Sigmoid colon (tissue), 4 donors: Measurements from ENCODE around the gene USP54.

Experiments
- CTCF ChIP-seq, 4 experiments: fragments of 450-650 bp in 3 of 4; fragments of 200-600 bp in 1 of 4; IDR thresholded peaks; one replicate each; pipeline ENCODE4 v1.5.1; 2016 to 2019; ENCODE audit warnings: antibody characterized with exemption in 4 of 4, mild to moderate bottlenecking in 3 of 4, moderate library complexity in 2 of 4
- POLR2A ChIP-seq, 2 donors: fragments of 450-650 bp; IDR thresholded peaks; one replicate each; pipeline ENCODE4 v1.6.1; 2016; ENCODE audit warnings: antibody characterized with exemption in 2 of 2, mild to moderate bottlenecking in 2 of 2, moderate library complexity in 2 of 2
- POLR2AphosphoS5 ChIP-seq, 4 donors: sonication (generic); formaldehyde crosslinking; IDR thresholded peaks; one replicate each; pipeline ENCODE4 v1.6.1; 2017; ENCODE audit warnings: antibody characterized with exemption in 4 of 4

DNA sequence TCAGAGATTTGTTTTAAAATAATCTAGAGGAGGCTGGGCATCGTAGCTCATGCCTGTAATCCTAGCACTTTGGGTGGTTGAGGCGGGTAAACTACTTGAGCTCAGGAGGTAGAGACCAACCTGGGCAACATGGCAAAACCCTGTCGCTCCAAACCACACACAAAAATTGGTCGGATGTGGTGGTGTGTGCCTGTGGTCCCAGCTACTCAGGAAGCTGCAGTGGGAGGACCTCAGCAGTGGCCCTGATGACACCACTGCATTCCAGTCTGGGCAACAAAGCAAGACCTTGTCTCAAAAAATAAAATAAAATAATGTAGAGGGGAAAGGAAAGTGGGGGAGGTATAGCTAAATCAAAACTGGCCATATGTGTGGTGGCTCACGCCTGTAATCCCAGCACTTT, 81.4 kb downstream of the USP54 start:
- no peak for TF ChIP-seq CTCF (IDR thresholded peaks at IDR 0.05)
- no peak for TF ChIP-seq POLR2AphosphoS5 (IDR thresholded peaks at IDR 0.05)
- TF ChIP-seq POLR2A (IDR thresholded peaks at IDR 0.05) = no peak
